SK-N-SH (cell line): ENCODE data around the gene RXFP3.
"Not testable (repeated sequence)": the region's sequence is repeated elsewhere in the genome, so short reads cannot be mapped to it uniquely, and the experiment has no call there.

Source experiments
- CTCF ChIP-seq: fragments of 200-600 bp; sonication (generic); IDR thresholded peaks from 2 replicates; pipeline ENCODE4 v1.6.1; 2017; ENCODE audit warnings: antibody characterized with exemption, mild to moderate bottlenecking, moderate library complexity
- GABPA ChIP-seq: IDR thresholded peaks from 2 replicates; pipeline ENCODE4 v1.4.0; 2012; ENCODE audit warnings: low read depth, mild to moderate bottlenecking
- YY1 ChIP-seq: IDR thresholded peaks from 2 replicates; pipeline ENCODE4 v1.4.0; 2012; ENCODE audit warnings: low read depth, mild to moderate bottlenecking

DNA sequence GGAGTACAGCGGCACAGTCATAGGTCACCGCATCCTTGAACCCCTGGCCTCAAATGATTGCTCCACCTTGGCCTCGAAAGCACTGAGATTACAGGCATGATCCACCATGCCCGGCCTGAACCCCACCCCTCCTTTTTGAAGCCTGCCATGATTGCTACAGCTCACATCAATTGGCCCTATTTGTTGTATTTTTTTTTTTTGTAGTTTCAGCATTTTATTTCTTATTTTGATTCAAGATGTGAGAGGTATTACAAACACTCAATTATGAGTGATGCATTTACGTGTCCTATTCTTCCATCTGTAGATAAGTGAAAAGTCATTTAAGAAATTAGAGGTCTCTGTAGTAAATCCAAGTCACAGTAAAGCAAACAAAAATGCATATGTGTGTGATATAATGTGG, 16.0 kb downstream of the RXFP3 start:
- TF ChIP-seq CTCF, YY1, GABPA: not testable (repeated sequence)
